ENCODE data around the gene NRARP. TPM values are rescaled to one million over a fixed set of nuclear protein-coding genes. Genes with fewer than 3 reads are reported as not detected.

The NRARP gene
- polyA plus RNA-seq, 1 experiment, result 0.17 TPM

GRCh38 chr9:137302449-137303150 is 529 bp upstream of the NRARP start:
- TF ChIP-seq, protein P1, sequence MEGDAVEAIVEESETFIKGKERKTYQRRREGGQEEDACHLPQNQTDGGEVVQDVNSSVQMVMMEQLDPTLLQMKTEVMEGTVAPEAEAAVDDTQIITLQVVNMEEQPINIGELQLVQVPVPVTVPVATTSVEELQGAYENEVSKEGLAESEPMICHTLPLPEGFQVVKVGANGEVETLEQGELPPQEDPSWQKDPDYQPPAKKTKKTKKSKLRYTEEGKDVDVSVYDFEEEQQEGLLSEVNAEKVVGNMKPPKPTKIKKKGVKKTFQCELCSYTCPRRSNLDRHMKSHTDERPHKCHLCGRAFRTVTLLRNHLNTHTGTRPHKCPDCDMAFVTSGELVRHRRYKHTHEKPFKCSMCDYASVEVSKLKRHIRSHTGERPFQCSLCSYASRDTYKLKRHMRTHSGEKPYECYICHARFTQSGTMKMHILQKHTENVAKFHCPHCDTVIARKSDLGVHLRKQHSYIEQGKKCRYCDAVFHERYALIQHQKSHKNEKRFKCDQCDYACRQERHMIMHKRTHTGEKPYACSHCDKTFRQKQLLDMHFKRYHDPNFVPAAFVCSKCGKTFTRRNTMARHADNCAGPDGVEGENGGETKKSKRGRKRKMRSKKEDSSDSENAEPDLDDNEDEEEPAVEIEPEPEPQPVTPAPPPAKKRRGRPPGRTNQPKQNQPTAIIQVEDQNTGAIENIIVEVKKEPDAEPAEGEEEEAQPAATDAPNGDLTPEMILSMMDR (IDR thresholded peaks at IDR 0.05; ENCODE audit: insufficient read depth, low read depth, low read length), result peak; percentile 60
- DNase-seq (ENCODE audit: low read depth), result no peak
- H3K27me3 ChIP-seq (ENCODE audit: control insufficient read depth, insufficient read depth, low read length), result peaks cover 16% of the 10 kb centered on the region
- peak overlapping the region; percentile 40 for H3K4me3 ChIP-seq (ENCODE audit: low read depth, low read length)
- no peaks in the 10 kb centered on the region for H3K36me3 ChIP-seq (ENCODE audit: control insufficient read depth, insufficient read depth, low read length)
- CTCF ChIA-PET, result interaction anchor here (0.6 to 2.2 kb wide), 15 partner anchors 9 to 1444 kb away, joined by 3 to 13 read pairs (median 4); no protein-coding TSS in a partner anchor
- POLR2A ChIA-PET, result no interaction called here

- DNase-seq (ENCODE audit: low read depth), result no peak
- CTCF ChIA-PET, result interaction anchor here (0.6 to 2.2 kb wide), 11 partner anchors 12 to 234 kb away, joined by 3 to 13 read pairs (median 4); no protein-coding TSS in a partner anchor
- POLR2A ChIA-PET, result no interaction called here
- H3K36me3 ChIP-seq (ENCODE audit: control insufficient read depth, insufficient read depth, low read length), result no peaks in the 10 kb centered on the region
- H3K4me3 ChIP-seq (ENCODE audit: low read depth, low read length), result peak overlapping the region; percentile 31
- peaks cover 23% of the 10 kb centered on the region for H3K27me3 ChIP-seq (ENCODE audit: control insufficient read depth, insufficient read depth, low read length)
- TF ChIP-seq, protein P1 (IDR thresholded peaks at IDR 0.05; ENCODE audit: insufficient read depth, low read depth, low read length), result no peak
Observed at GRCh38 chr9:137301081-137301947, 757 bp downstream of the NRARP start.

GRCh38 chr9:137300567-137301080 is 1.4 kb downstream of the NRARP start:
- CTCF ChIA-PET, result interaction anchor here (0.6 to 2.2 kb wide), 2 partner anchors 89 to 144 kb away, joined by 3 to 13 read pairs; no protein-coding TSS in a partner anchor
- DNase-seq (ENCODE audit: low read depth), result no peak
- TF ChIP-seq, protein P1 (IDR thresholded peaks at IDR 0.05; ENCODE audit: insufficient read depth, low read depth, low read length), result no peak

DNA sequence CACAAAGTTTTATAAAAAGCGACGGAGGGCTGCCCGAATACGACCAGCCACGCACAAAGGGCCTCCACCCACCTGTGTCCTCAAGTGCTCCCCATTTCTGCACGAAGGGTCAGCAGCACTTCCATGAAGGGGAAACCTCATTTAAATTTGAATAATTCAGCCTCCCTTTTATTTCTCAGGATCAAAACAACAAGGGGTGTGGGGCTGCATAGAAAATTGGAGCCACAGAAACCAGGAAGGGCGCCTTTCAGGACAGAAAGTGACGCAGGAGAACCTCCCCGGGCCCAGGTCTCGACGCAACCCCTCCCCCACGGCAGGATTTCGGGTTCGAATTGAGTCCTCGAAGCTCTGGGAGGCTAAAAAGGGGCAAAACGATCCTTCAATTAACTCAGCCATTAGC is 2.1 kb downstream of the NRARP start:
- ChIA-PET CTCF (interaction anchor here (0.6 kb wide), 1 partner anchor 89 kb away, joined by 3 read pairs; no protein-coding TSS in a partner anchor), POLR2A (no interaction called here)
- DNase-seq (ENCODE audit: low read depth), result no peak
- no peaks in the 10 kb centered on the region for H3K36me3 ChIP-seq (ENCODE audit: control insufficient read depth, insufficient read depth, low read length)
- peaks cover 24% of the 10 kb centered on the region for H3K27me3 ChIP-seq (ENCODE audit: control insufficient read depth, insufficient read depth, low read length)
- TF ChIP-seq, protein P1 (IDR thresholded peaks at IDR 0.05; ENCODE audit: insufficient read depth, low read depth, low read length), result no peak
- H3K4me3 ChIP-seq (ENCODE audit: low read depth, low read length), result no peak overlapping the region

More at GRCh38 chr9:137300567-137301080, 1.4 kb downstream of the NRARP start:
- Histone ChIP-seq H3K27me3 (ENCODE audit: control insufficient read depth, insufficient read depth, low read length) (peaks cover 24% of the 10 kb centered on the region), H3K36me3 (ENCODE audit: control insufficient read depth, insufficient read depth, low read length) (no peaks in the 10 kb centered on the region), H3K4me3 (ENCODE audit: low read depth, low read length) (peak overlapping the region; percentile 31)
- POLR2A ChIA-PET, result no interaction called here

- DNase-seq (ENCODE audit: low read depth), result no peak
- Histone ChIP-seq H3K4me3 (ENCODE audit: low read depth, low read length) (no peak overlapping the region), H3K36me3 (ENCODE audit: control insufficient read depth, insufficient read depth, low read length) (no peaks in the 10 kb centered on the region), H3K27me3 (ENCODE audit: control insufficient read depth, insufficient read depth, low read length) (peaks cover 24% of the 10 kb centered on the region)
- TF ChIP-seq, protein P1 (IDR thresholded peaks at IDR 0.05; ENCODE audit: insufficient read depth, low read depth, low read length), result no peak
- ChIA-PET CTCF (interaction anchor here (1.0 kb wide), 1 partner anchor 124 kb away, joined by 3 read pairs; the partner anchor contains the start of genes EXD3 and NOXA1), POLR2A (no interaction called here)
Observed at GRCh38 chr9:137299203-137299565, 2.9 kb downstream of the NRARP start.

Data from BJ (cell line).